A549 (cell line): ENCODE results near the gene NLRC5. TPM values are rescaled to one million over a fixed set of nuclear protein-coding genes. Genes with fewer than 3 reads are reported as not detected.

Experiments
- ATAC-seq, 2 experiments: fragments of 200-7000 bp in 1 of 2; fragments of >200 bp in 1 of 2; cut with Nextera tagmentation in 1 of 2; cut with Tn5 transposase in 1 of 2; 3 replicates each; pipeline versions ENCODE4 v1.8.0 to v1.9.1; 2018 to 2020; ENCODE audit warnings: mild to moderate bottlenecking in 1 of 2, moderate library complexity in 1 of 2
- CTCF ChIA-PET: fragments of 300-600 bp; sonication (Branson Sonifier 250); formaldehyde crosslinking; extraction: SDS; loops from one replicate; lab custom pipeline; 2021; ENCODE audit warnings: antibody characterized with exemption, inconsistent platforms; lab: Yijun Ruan, JAX
- POLR2A ChIA-PET: fragments of 350-600 bp; formaldehyde crosslinking; extraction: SDS; loops from one replicate; lab custom pipeline; 2021; ENCODE audit warnings: antibody characterized with exemption, inconsistent platforms; lab: Yijun Ruan, JAX
- DNase-seq, 2 experiments: peaks; one replicate each; pipeline versions ENCODE4 v3.0.0 to v3.0.0-alpha.2; 2011 to 2016; ENCODE audit warnings: low read depth in 1 of 2, low spot score in 1 of 2
- FAIRE-seq: peaks from 2 replicates; lab custom pipeline; 2011; peaks lifted over from hg19 to GRCh38; lab: Jason Lieb, UNC
- H3K27ac ChIP-seq, 2 experiments: fragments of >200 bp; sonication (Bioruptor Twin); formaldehyde crosslinking; 3 replicates each; pipeline ENCODE4 v1.5.1; 2016 to 2017
- H3K4me1 ChIP-seq: fragments of >200 bp; sonication (Bioruptor Twin); formaldehyde crosslinking; 3 replicates; pipeline ENCODE4 v1.6.1; 2016
- H3K4me2 ChIP-seq: fragments of >200 bp; sonication (Bioruptor Twin); formaldehyde crosslinking; 3 replicates; pipeline ENCODE4 v1.6.1; 2016
- H3K4me3 ChIP-seq: fragments of >200 bp; sonication (Bioruptor Twin); formaldehyde crosslinking; 3 replicates; pipeline ENCODE4 v1.5.1; 2016
- H3K9me3 ChIP-seq: fragments of >200 bp; sonication (Bioruptor Twin); formaldehyde crosslinking; 3 replicates; pipeline ENCODE4 v1.6.1; 2016
- BCL3 ChIP-seq: fragments of >200 bp; sonication (Bioruptor Twin); formaldehyde crosslinking; IDR thresholded peaks from 3 replicates; pipeline ENCODE4 v1.6.1; 2016
- CBX8 ChIP-seq: fragments of 200-600 bp; sonication (generic); IDR thresholded peaks from 2 replicates; pipeline ENCODE4 v1.6.1; 2016
- CHD2 ChIP-seq: fragments of 150-350 bp; IDR thresholded peaks from 2 replicates; pipeline ENCODE4 v1.6.1; 2014; ENCODE audit warnings: low read length; ENCODE audit not compliant: partially characterized antibody
- E2F6 ChIP-seq: IDR thresholded peaks from 2 replicates; pipeline ENCODE4 v1.6.1; 2012; ENCODE audit warnings: low read depth, borderline replicate concordance
- EHF ChIP-seq: fragments of 250-450 bp; sonication (Bioruptor Pico); IDR thresholded peaks from 2 replicates; pipeline ENCODE4 v1.5.0; 2020; ENCODE audit warnings: mild to moderate bottlenecking
- EP300 ChIP-seq, 2 experiments: fragments of >200 bp; sonication (Bioruptor Twin); formaldehyde crosslinking; IDR thresholded peaks; 2 replicates in 1 of 2; 3 replicates in 1 of 2; pipeline ENCODE4 v1.6.1; 2016 to 2017
- ESRRA ChIP-seq: fragments of 150-350 bp; IDR thresholded peaks from 2 replicates; pipeline ENCODE4 v1.6.1; 2014; ENCODE audit warnings: mild to moderate bottlenecking, low read length, borderline replicate concordance
- FOSB ChIP-seq: fragments of 250-450 bp; sonication (Bioruptor Pico); IDR thresholded peaks from 2 replicates; pipeline ENCODE4 v1.5.0; 2020; ENCODE audit warnings: mild to moderate bottlenecking, moderate library complexity
- FOSL2 ChIP-seq, 2 experiments: fragments of 450-650 bp in 1 of 2; fragments of >200 bp in 1 of 2; sonication (Bioruptor Twin) in 1 of 2; formaldehyde crosslinking; IDR thresholded peaks; 2 replicates each; pipeline versions ENCODE4 v1.5.0 to v1.6.1; 2016 to 2020; ENCODE audit warnings: mild to moderate bottlenecking in 1 of 2, moderate library complexity in 1 of 2
- HDAC2 ChIP-seq: fragments of 200-600 bp; sonication (generic); IDR thresholded peaks from 2 replicates; pipeline ENCODE4 v1.6.1; 2016
- HES2 ChIP-seq: fragments of >200 bp; sonication (Bioruptor Twin); formaldehyde crosslinking; IDR thresholded peaks from 2 replicates; pipeline ENCODE4 v1.6.1; 2016
- HEYL ChIP-seq: fragments of 250-450 bp; sonication (Bioruptor Pico); IDR thresholded peaks from 2 replicates; pipeline ENCODE4 v1.8.0; 2021; ENCODE audit warnings: mild to moderate bottlenecking, moderate library complexity
- HOXB13 ChIP-seq: fragments of 250-450 bp; sonication (Bioruptor Pico); IDR thresholded peaks from 2 replicates; pipeline ENCODE4 v1.5.0; 2020; ENCODE audit warnings: low read depth, mild to moderate bottlenecking, moderate library complexity
- JUN ChIP-seq, 2 experiments: fragments of >200 bp; sonication (Bioruptor Twin); formaldehyde crosslinking; IDR thresholded peaks; 2 replicates in 1 of 2; 3 replicates in 1 of 2; pipeline ENCODE4 v1.6.1; 2016 to 2017
- MAZ ChIP-seq: fragments of 150-350 bp; IDR thresholded peaks from 2 replicates; pipeline ENCODE4 v1.6.1; 2014; ENCODE audit warnings: antibody characterized with exemption, low read depth, low read length, borderline replicate concordance
- NPAS2 ChIP-seq: fragments of 250-450 bp; sonication (Bioruptor Pico); IDR thresholded peaks from 2 replicates; pipeline ENCODE4 v1.8.0; 2022; ENCODE audit warnings: mild to moderate bottlenecking, moderate library complexity, borderline replicate concordance
- POLR2AphosphoS2 ChIP-seq: conservative IDR thresholded peaks from 2 replicates; pipeline ENCODE4 v1.6.1; 2012; ENCODE audit warnings: low read length, improper control_type of control experiment, inconsistent platforms
- ZNF302 ChIP-seq: fragments of 250-450 bp; sonication (Bioruptor Pico); IDR thresholded peaks from 2 replicates; pipeline ENCODE4 v1.9.0; 2021; ENCODE audit warnings: inconsistent platforms, mild to moderate bottlenecking, moderate library complexity
- ZSCAN20 ChIP-seq: fragments of 250-450 bp; sonication (Bioruptor Pico); IDR thresholded peaks from 2 replicates; pipeline ENCODE4 v1.8.0; 2022; ENCODE audit warnings: mild to moderate bottlenecking, moderate library complexity
- WGBS: methylation state at CpG from one replicate; pipeline ENCODE4 v1.1.6; 2017; ENCODE audit errors: missing lambda C conversion rate; 5-methylcytosine and 5-hydroxymethylcytosine counted together
- polyA plus RNA-seq, 4 experiments: library from polyadenylated mRNA; depleted of rRNA in 3 of 4; stranded (reverse); fragments of >200 nt; fragmentation: RNase III in 1 of 4; extraction: RNeasy Plus Mini Kit Qiagen cat#74134 plus additional on column Dnase treatment in 1 of 4; gene quantifications; 2 replicates in 3 of 4; 3 replicates in 1 of 4; pipeline ENCODE4 v1.2.3, GENCODE V29; 2011 to 2017
- TF ChIP-seq, protein P1 (sequence below): fragments of 150-350 bp; IDR thresholded peaks from 2 replicates; pipeline ENCODE4 v1.6.1; 2014; ENCODE audit warnings: low read depth, mild to moderate bottlenecking, low read length
- TF ChIP-seq, protein P2 (sequence below): fragments of 250-450 bp; sonication (Bioruptor Pico); IDR thresholded peaks from 2 replicates; pipeline ENCODE4 v1.5.0; 2021; ENCODE audit warnings: mild to moderate bottlenecking, moderate library complexity, borderline replicate concordance

NLRC5 gene
- polyA plus RNA-seq, 2 of the 4 experiments (the other 2 are of a cell fraction): 2.5 to 3.6 TPM

DNA sequence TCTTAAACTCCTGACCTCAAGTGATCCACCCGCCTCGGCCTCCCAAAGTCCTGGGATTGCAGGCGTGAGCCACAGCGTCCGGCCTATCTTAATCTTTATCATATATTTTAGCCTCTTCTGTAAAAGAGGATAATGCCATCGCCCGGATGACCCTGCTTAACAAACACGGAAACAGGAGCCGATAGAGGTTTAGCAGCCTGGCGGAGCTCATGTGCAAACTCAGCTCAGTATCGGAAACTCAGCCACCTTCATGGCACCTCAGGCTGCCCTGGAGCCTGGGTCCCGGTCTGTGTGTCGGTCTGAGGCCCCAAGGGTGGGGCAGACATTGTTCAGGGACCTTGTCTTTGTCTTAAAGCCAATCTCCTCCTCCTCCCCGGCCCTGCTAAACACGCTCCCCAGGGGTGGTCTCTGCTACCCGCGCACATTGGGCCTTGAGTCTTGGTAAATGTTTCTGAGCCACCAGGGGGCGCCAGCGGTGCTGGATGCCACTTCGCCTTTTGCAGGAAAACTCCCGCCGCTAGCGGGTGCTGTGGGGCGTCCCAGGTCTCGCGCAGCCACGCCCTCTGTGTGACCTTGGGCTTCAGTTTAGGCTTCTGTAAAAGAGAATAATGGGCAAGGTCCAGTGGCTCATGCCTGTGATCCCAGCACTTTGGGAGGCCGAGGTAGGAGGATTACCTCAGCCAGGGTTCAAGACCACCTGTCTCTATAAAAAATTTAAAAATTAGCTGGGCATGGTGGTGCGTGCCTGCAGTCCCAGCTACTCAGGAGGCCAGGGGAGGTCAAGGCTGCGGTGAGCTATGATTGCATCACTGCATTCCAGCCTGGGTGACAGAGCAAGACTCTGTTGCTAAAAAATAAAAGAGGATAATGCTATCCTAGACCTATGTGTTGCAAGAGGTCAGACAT lies 24.9 kb upstream of the NLRC5 start (continued):
- no peak for TF ChIP-seq BCL3
- no peak for TF ChIP-seq HDAC2
- no peak for TF ChIP-seq EHF
- TF ChIP-seq, protein P1, sequence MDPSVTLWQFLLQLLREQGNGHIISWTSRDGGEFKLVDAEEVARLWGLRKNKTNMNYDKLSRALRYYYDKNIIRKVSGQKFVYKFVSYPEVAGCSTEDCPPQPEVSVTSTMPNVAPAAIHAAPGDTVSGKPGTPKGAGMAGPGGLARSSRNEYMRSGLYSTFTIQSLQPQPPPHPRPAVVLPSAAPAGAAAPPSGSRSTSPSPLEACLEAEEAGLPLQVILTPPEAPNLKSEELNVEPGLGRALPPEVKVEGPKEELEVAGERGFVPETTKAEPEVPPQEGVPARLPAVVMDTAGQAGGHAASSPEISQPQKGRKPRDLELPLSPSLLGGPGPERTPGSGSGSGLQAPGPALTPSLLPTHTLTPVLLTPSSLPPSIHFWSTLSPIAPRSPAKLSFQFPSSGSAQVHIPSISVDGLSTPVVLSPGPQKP: no peak
- no peak for TF ChIP-seq HOXB13
- TF ChIP-seq E2F6: no peak
- TF ChIP-seq EP300 (IDR thresholded peaks at IDR 0.05): no peak
- no peak for TF ChIP-seq HEYL
- TF ChIP-seq, protein P2, sequence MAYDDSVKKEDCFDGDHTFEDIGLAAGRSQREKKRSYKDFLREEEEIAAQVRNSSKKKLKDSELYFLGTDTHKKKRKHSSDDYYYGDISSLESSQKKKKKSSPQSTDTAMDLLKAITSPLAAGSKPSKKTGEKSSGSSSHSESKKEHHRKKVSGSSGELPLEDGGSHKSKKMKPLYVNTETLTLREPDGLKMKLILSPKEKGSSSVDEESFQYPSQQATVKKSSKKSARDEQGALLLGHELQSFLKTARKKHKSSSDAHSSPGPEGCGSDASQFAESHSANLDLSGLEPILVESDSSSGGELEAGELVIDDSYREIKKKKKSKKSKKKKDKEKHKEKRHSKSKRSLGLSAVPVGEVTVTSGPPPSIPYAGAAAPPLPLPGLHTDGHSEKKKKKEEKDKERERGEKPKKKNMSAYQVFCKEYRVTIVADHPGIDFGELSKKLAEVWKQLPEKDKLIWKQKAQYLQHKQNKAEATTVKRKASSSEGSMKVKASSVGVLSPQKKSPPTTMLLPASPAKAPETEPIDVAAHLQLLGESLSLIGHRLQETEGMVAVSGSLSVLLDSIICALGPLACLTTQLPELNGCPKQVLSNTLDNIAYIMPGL (CRISPR knock-in tag): no peak
- peak; percentile 99 for TF ChIP-seq ESRRA
- no peak for TF ChIP-seq JUN (IDR thresholded peaks at IDR 0.05)
- no peak for TF ChIP-seq HES2
- TF ChIP-seq FOSB (CRISPR knock-in tag): no peak
- TF ChIP-seq, all 56 proteins: peak for 6

DNA sequence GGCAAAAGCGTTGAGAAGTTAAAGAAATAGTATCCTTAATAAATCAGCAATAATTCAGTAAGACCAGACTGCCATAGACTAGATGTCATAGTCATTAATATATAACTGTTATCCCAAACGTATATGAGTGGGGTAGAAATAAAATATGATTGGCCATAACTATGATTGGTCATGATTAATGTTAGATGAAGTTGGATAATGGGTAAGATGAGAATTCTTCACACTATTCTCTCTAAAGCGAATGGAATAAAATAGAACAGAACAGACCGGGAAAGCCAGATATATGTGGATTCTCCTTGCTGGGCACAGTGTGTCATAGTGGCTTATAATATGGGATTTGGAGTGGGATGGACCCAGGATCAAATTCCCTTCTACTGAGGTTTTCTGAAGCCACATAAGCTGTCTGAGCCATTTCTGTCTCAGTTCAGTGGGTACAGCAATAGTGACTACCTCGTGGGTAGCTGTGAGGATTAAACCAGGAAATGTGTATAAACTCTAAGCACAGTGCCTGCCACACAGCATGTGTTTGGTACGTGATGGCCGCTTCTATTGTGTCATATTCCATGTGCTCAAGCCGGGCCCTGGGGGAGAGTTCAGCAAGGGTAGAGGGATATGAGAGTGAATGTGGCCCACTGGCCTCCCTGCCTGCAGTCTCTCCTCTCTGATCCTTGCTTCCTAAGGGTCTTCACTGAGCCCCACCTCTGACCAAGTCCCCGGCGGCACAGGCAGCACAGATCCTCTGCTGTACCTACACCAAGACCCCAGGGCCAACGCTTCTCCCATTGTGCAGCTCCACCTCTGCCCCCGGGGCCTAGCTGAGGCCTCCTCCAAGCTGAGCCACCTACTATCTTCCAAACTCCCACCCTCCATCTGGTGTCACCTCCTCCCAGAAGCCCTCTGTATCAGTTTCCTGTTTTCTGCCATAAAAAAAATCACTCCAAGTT lies 23.9 kb upstream of the NLRC5 start:
- FAIRE-seq: no peak
- H3K4me1 ChIP-seq: peaks cover 3% of the 10 kb centered on the region; the same call in 1 of the 3 replicates
- POLR2A ChIA-PET: no interaction called here
- CTCF ChIA-PET: interaction anchor here (0.6 to 5.5 kb wide), 23 partner anchors 9 to 226 kb away, joined by 3 to 38 read pairs (median 4); partner anchors contain the start of gene NLRC5
- WGBS: 70% methylated on average over 12 of the region's 12 CpGs
- no peak for TF ChIP-seq FOSB (CRISPR knock-in tag)
- TF ChIP-seq NPAS2 (CRISPR knock-in tag): no peak
- TF ChIP-seq CBX8: no peak
- no peak for TF ChIP-seq JUN (IDR thresholded peaks at IDR 0.05)
- TF ChIP-seq MAZ: no peak
- TF ChIP-seq FOSL2 (IDR thresholded peaks at IDR 0.05): no peak
- no peak for TF ChIP-seq FOSL2 (CRISPR knock-in tag; IDR thresholded peaks at IDR 0.05)
- TF ChIP-seq ZNF302: no peak
- TF ChIP-seq ZSCAN20 (CRISPR knock-in tag): no peak
- no peak for TF ChIP-seq POLR2AphosphoS2
- TF ChIP-seq EP300 (IDR thresholded peaks at IDR 0.05): no peak
- TF ChIP-seq HEYL: no peak
- no peak for TF ChIP-seq CHD2
- no peak overlapping the region for H3K27ac ChIP-seq
- no peak for DNase-seq
- H3K4me2 ChIP-seq: no peak overlapping the region
- ATAC-seq: peak in 1 of 2 experiments; percentile 19; a peak in 2 of 6 replicates
- H3K4me3 ChIP-seq: no peak overlapping the region
- H3K9me3 ChIP-seq: no peaks in the 10 kb centered on the region
